ENCODE measurements around the gene GEMIN5. TPM values are rescaled to one million over a fixed set of nuclear protein-coding genes. Genes with fewer than 3 reads are reported as not detected.

GEMIN5 gene
- total RNA-seq, 1 donor from 2014 or later, result 14.8 TPM

DNA sequence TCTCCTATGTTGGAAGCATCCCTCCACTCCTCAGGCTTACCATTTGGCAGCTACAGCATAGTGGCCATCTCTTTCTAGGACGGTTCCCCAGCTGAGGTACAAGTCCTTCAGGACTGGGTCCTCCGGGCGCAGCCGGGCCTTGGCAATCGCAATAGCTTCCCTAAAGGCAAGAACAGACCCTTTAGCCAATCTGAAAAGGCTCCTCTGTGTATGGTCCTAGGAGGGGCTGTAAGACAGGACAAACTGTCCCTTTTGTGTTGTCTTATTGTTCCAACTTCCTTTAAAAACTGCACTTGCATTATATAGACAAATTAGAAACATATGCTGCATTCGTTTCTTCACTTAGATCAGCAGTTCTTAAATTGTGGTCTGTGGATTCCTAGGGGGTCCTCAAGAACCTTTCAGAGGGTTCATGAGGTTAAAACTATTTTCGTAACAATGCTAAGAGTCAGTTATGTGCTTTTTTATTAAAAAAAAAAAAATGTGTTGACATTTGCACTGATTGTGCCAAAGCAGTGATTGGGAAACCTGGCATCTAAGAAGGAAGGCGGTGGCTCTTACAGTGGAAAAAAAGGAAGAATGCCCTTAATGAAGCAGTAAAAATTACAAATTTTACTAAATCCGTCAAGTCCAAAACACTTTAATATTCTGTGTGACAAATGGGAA is 38.7 kb downstream of the GEMIN5 start:
- TF ChIP-seq, protein P1, sequence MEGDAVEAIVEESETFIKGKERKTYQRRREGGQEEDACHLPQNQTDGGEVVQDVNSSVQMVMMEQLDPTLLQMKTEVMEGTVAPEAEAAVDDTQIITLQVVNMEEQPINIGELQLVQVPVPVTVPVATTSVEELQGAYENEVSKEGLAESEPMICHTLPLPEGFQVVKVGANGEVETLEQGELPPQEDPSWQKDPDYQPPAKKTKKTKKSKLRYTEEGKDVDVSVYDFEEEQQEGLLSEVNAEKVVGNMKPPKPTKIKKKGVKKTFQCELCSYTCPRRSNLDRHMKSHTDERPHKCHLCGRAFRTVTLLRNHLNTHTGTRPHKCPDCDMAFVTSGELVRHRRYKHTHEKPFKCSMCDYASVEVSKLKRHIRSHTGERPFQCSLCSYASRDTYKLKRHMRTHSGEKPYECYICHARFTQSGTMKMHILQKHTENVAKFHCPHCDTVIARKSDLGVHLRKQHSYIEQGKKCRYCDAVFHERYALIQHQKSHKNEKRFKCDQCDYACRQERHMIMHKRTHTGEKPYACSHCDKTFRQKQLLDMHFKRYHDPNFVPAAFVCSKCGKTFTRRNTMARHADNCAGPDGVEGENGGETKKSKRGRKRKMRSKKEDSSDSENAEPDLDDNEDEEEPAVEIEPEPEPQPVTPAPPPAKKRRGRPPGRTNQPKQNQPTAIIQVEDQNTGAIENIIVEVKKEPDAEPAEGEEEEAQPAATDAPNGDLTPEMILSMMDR (IDR thresholded peaks at IDR 0.05; ENCODE audit: insufficient read depth, low read depth, low read length), result no peak
- no peak for TF ChIP-seq EZH2 (IDR thresholded peaks at IDR 0.05; ENCODE audit: insufficient read depth, low read length)

DNA sequence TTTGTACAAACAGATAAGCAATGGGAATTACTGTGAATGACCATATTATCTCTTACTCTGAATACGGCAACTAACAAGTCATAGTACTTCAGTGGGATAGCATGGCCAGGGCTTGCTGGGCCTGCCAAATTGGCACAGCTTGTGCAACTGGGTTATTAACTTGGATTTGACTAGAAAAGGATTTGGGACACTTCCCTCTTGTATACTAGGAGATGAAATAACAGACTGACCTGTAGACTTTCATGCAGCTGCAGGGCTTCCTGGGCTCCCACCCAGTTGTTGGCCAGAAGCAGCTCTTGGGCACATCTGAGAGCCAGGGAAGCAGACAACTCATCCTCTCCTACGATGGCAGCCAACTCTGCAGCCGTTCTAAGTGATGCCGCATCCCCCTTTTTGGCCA is 39.8 kb downstream of the GEMIN5 start:
- no peak overlapping the region for H2AFZ ChIP-seq (ENCODE audit: low read depth, low read length)
- peaks cover 67% of the 10 kb centered on the region for H3K36me3 ChIP-seq (ENCODE audit: insufficient read depth, low read length)
- H3K36me3 Mint-ChIP-seq (ENCODE audit: low read depth, unreplicated experiment), result peaks cover 25% of the 10 kb centered on the region
- H3K27me3 ChIP-seq (ENCODE audit: insufficient read depth, low read length), result no peaks in the 10 kb centered on the region
- no peak overlapping the region for H3K4me3 Mint-ChIP-seq (ENCODE audit: unreplicated experiment)
- FAIRE-seq, result no peak
- no peak overlapping the region for H3K27ac ChIP-seq (ENCODE audit: low read depth, low read length)
- H3K9me3 ChIP-seq (ENCODE audit: insufficient read depth, low read depth, low read length), result no peaks in the 10 kb centered on the region
- H3K9ac ChIP-seq (ENCODE audit: low read length), result no peak overlapping the region
- H3K4me1 ChIP-seq (ENCODE audit: insufficient read depth, low read length), result no peaks in the 10 kb centered on the region
- TF ChIP-seq, protein P1 (IDR thresholded peaks at IDR 0.05; ENCODE audit: insufficient read depth, low read depth, low read length), result no peak
- no peak for TF ChIP-seq EZH2 (IDR thresholded peaks at IDR 0.05; ENCODE audit: insufficient read depth, low read length)
- no peaks in the 10 kb centered on the region for H3K79me2 ChIP-seq (ENCODE audit: insufficient read depth, low read length)
- H3K9me3 Mint-ChIP-seq (ENCODE audit: unreplicated experiment), result no peaks in the 10 kb centered on the region
- no peak for DNase-seq (ENCODE audit: low read depth)
- H3K27me3 Mint-ChIP-seq (ENCODE audit: low read depth, unreplicated experiment), result no peaks in the 10 kb centered on the region
- no peak overlapping the region for H3K4me2 ChIP-seq (ENCODE audit: low read length)
- no peak overlapping the region for H3K27ac Mint-ChIP-seq (ENCODE audit: unreplicated experiment)
- no peak overlapping the region for H3K4me3 ChIP-seq (ENCODE audit: insufficient read depth, low read depth, low read length)
- H4K20me1 ChIP-seq (ENCODE audit: insufficient read depth, low read length), result no peaks in the 10 kb centered on the region
- H3K4me1 Mint-ChIP-seq (ENCODE audit: low read depth, unreplicated experiment), result no peaks in the 10 kb centered on the region

More for the DNA sequence above, 38.7 kb downstream of the GEMIN5 start:
- Histone ChIP-seq H3K36me3 (ENCODE audit: insufficient read depth, low read length) (peaks cover 67% of the 10 kb centered on the region), H2AFZ (ENCODE audit: low read depth, low read length) (no peak overlapping the region), H3K9ac (ENCODE audit: low read length) (no peak overlapping the region), H3K4me1 (ENCODE audit: insufficient read depth, low read length) (no peaks in the 10 kb centered on the region), H3K27me3 (ENCODE audit: insufficient read depth, low read length) (no peaks in the 10 kb centered on the region), H3K27ac (ENCODE audit: low read depth, low read length) (no peak overlapping the region), H3K4me2 (ENCODE audit: low read length) (no peak overlapping the region), H3K4me3 (ENCODE audit: insufficient read depth, low read depth, low read length) (no peak overlapping the region), H4K20me1 (ENCODE audit: insufficient read depth, low read length) (no peaks in the 10 kb centered on the region), H3K9me3 (ENCODE audit: insufficient read depth, low read depth, low read length) (no peaks in the 10 kb centered on the region), H3K79me2 (ENCODE audit: insufficient read depth, low read length) (no peaks in the 10 kb centered on the region)
- H3K4me3 Mint-ChIP-seq (ENCODE audit: unreplicated experiment), result no peak overlapping the region
- no peaks in the 10 kb centered on the region for H3K27me3 Mint-ChIP-seq (ENCODE audit: low read depth, unreplicated experiment)
- DNase-seq (ENCODE audit: low read depth) (no peak), FAIRE-seq (no peak)
- no peak overlapping the region for H3K27ac Mint-ChIP-seq (ENCODE audit: unreplicated experiment)
- H3K9me3 Mint-ChIP-seq (ENCODE audit: unreplicated experiment), result no peaks in the 10 kb centered on the region
- peaks cover 23% of the 10 kb centered on the region for H3K36me3 Mint-ChIP-seq (ENCODE audit: low read depth, unreplicated experiment)
- H3K4me1 Mint-ChIP-seq (ENCODE audit: low read depth, unreplicated experiment), result no peaks in the 10 kb centered on the region

DNA sequence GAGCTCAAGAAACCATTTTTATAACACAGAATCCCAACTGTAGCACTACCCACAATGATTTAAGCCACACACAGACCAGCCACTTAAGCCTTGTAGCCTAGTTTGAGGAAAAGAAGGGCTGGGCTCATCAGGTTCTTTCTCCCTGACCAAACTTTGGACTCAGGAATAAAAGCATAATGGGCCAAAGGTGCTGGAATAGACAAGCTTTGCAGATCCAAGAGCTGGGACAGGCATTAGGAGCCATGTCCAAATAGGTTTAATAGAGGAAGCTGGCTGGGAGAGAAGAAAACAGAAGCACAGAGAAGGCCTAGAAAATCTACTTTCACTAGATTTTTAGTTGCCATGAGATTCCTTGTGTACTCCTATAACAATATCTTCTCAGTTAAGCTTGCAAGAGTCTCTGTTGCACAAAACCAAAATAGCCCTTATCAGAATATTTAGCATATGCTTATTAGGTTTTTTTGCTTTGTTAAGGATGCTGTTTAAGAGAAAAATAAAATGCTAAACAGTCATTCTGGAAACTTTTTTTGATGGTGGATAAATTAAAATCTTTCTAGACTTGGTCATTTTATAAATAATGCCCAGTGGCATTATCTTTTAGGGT is 41.3 kb downstream of the GEMIN5 start:
- Mint-ChIP-seq H3K36me3 (ENCODE audit: low read depth, unreplicated experiment) (peaks cover 31% of the 10 kb centered on the region), H3K4me1 (ENCODE audit: low read depth, unreplicated experiment) (no peaks in the 10 kb centered on the region), H3K9me3 (ENCODE audit: unreplicated experiment) (no peaks in the 10 kb centered on the region), H3K4me3 (ENCODE audit: unreplicated experiment) (no peak overlapping the region), H3K27ac (ENCODE audit: unreplicated experiment) (no peak overlapping the region), H3K27me3 (ENCODE audit: low read depth, unreplicated experiment) (no peaks in the 10 kb centered on the region)
- Histone ChIP-seq H2AFZ (ENCODE audit: low read depth, low read length) (no peak overlapping the region), H4K20me1 (ENCODE audit: insufficient read depth, low read length) (no peaks in the 10 kb centered on the region), H3K36me3 (ENCODE audit: insufficient read depth, low read length) (peaks cover 58% of the 10 kb centered on the region), H3K27me3 (ENCODE audit: insufficient read depth, low read length) (no peaks in the 10 kb centered on the region), H3K4me2 (ENCODE audit: low read length) (no peak overlapping the region), H3K4me3 (ENCODE audit: insufficient read depth, low read depth, low read length) (no peak overlapping the region), H3K27ac (ENCODE audit: low read depth, low read length) (no peak overlapping the region), H3K79me2 (ENCODE audit: insufficient read depth, low read length) (no peaks in the 10 kb centered on the region), H3K9ac (ENCODE audit: low read length) (no peak overlapping the region), H3K4me1 (ENCODE audit: insufficient read depth, low read length) (no peaks in the 10 kb centered on the region), H3K9me3 (ENCODE audit: insufficient read depth, low read depth, low read length) (no peaks in the 10 kb centered on the region)
- no peak for DNase-seq (ENCODE audit: low read depth)
- FAIRE-seq, result no peak
- TF ChIP-seq, protein P1 (IDR thresholded peaks at IDR 0.05; ENCODE audit: insufficient read depth, low read depth, low read length), result no peak
- TF ChIP-seq EZH2 (IDR thresholded peaks at IDR 0.05; ENCODE audit: insufficient read depth, low read length), result no peak

Measured in astrocyte (in vitro differentiated cells and primary cell).